TTC549 (cell line): Measurements from ENCODE around the gene CCNQ.

Experiments
- FAIRE-seq: peaks from 2 replicates; lab custom pipeline; 2012; peaks lifted over from hg19 to GRCh38; lab: Jason Lieb, UNC

Gene CCNQ

DNA sequence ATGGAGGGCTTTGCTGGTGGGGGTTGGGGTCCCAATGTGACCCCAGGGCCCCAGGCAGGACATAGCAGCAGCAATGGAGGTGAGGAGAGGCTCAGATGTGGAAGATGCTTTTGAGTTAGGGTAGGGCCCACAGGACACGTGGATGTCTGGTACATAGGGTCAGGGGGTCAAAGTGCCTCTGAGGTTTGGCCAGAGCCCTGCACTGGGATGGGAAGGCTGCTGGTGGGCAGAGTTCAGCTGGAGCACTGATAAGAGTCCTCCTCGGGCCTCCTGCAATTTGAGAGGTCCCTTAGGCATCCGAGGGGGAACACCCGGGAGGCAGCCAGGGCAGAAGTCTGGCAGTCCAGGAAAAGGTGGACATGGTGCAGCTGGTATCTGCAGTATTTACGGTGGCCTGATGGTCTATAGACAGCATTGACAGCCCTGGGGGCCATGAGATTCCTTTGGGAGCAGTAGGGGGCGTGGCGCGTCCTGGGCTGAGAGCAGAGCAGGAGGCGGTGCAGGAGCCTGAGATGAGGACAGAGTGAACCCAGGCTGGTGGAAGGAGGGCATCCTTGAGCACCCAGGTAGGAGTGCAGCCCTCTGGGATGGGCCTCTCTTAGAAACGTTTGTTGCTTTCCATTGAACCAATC lies 22.6 kb downstream of the CCNQ start:
- FAIRE-seq: no peak

DNA sequence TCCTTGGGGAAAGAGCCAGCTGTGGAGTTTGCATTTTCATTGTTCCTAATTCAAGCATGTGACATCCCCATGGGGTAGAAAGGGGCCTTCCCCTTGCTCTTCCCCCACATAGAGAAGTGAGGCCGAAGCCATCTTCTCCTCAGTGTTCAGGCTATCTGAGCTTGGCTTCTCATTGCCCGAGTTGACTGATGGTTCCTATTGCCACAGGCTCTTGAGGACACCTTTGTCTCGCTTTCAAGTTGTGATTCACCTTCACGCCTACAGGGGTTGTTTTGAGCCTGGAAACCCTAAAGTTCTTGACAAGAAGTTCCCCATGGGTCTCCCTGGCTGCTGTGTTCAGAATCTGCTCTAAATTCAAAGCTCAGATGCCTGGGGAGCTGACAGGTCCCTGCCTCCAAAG lies 25.0 kb downstream of the CCNQ start:
- no peak for FAIRE-seq

DNA sequence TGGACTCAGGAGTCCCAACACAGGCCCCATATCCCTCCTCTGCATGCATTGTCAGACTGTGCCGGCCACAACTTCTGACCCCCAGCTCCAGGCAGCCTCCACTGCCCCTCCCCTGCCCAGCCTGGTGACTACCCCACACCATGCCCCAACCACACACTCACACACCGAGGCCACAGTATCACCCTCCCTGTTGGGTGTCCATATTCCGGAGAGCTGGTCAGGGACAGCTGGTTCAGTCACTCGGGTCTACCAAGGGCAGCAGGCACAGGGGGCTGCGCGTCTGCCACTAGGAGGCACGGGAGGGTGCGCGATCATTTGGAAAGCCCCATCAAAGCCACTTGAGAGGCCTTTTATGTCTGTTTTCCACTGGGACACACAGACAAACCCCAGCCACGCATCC lies 26.3 kb downstream of the CCNQ start:
- FAIRE-seq: no peak

DNA sequence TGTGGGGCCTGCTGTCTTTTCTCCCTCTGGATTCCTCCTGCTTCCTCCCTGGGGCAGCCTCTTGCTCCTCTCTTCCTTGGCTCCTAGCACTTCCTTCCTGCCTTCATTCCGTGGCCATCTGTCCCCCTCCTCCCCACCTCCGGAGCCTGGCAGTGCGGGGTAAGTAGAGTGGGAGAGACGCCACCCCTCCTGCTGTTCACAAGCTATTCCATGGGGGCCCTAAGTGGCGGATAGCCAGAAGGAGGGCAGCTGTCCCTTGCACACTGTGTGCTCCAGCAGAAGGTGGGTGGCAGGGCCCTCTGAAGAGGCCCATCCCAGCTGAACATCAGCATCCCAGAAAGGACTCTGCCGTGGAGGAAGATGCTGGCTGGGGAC lies 27.4 kb downstream of the CCNQ start:
- FAIRE-seq: no peak

DNA sequence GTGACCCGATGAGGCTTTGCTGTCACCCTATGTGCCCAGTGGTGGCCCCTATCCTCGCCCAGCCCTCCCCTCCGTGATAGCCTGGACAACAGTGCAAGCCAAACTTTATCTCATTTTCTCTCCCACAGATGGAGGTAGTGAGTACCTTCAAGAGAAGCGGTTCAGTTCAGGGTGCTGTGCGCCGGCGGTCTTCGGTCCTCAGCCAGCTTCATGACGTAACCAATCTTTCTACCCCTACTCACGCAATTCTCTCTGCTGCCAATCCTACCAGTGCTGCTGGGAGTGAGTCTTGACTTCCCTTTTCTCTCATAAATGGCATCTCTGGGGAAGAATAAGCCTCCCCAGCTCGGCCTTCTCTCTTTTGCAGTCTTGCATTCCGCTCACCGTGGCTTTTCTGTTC lies 29.5 kb downstream of the CCNQ start:
- no peak for FAIRE-seq

DNA sequence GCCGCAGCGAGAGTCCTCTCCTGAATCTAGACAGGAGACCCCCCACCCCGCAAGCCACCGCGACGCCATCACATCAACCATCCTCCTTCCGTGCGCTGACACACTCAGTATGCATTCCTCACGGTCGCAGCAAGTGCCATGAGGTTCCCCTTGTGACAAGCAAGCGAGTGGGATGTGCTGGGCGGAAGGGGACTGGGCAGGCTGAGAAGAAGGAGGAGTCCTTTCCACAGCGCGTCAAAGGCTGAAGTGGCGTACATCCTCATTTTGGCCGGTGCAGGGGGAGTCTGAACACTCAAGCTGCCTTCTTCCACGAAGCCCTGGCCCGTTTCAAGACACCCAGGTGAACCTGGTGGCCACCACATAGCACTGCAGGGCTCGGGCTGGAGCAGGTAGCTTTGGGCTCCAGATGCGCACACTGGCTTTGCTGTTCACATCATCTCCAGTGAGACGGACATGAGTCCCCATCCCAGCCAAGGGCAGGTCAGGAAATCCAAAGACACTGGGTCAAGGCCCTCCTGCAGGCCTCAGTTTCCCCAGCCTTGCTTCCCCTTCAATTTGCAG lies 30.4 kb downstream of the CCNQ start:
- FAIRE-seq: no peak

DNA sequence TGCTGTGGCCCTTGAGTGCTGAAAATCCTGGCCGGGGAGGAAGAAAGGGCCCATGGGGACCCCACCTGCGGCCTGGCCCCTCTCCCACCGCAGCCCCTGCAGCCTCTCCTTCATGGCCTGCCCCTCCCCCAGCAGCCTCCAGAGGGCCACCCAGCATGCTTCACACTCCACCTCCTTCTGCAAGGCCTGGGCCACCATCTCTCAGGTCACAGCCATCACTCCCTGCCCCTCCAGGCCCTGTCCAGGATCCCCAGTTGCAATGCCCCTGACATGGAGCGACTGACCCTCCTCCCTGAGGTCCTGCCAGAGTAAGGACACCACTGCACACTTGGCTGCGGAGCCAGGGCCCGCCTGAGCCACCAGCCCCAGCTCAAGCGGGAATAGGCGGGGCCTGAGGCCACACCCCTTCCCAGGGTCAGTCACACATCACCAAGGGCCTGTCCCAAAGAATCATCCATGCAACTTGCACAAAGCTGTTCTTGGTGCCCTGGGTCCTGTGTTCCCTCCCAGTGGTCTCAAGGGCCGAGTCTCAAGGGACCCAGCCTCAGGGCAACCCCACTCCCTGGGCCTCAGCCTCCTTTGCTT lies 32.9 kb downstream of the CCNQ start:
- FAIRE-seq: no peak

DNA sequence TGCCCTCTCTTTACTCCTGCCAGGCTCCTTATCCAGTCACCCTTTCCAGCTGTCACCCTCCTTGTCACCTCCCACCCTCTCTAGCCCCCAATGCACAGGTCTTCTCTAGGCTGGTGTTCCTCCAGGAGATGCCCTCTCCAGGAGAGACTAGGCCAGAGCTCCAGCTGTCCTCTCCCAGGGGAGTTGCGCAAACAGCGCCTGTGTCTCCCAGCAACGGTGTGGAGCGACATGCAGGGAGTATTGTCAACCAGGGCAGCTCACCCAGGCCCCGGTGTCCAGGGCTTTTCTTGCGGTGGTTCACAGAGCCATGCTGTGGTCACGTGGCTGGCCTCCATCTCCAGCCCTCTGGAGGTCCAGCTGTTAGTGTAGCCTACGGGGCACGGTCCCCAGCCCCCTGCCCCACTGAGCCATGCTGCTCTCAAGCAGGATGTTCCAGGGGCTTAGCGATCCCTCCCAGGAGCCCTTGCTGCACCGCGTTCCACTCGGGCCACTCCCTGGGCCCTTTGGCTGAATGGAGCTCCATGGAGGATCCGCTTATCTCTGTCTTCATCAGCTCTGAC lies 34.8 kb downstream of the CCNQ start:
- FAIRE-seq: no peak

DNA sequence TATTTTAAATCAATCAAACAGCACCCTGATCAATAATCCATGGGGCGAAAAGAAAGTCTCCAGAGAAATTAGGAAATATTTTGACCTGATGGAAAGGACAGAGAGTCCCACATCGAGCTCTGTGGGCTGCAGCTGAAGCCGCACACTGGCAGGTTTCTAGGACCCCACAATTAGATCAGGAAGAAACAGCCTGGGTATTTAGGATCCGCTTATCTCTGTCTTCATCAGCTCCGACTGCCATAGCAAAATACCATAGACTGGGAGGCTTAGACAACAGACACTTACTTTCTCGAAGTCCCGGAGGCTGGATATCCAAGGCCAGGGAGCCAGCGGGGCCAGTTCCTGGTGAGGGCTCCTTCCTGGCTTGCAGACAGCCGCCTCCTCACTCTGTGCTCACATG lies 36.4 kb downstream of the CCNQ start:
- FAIRE-seq: no peak

DNA sequence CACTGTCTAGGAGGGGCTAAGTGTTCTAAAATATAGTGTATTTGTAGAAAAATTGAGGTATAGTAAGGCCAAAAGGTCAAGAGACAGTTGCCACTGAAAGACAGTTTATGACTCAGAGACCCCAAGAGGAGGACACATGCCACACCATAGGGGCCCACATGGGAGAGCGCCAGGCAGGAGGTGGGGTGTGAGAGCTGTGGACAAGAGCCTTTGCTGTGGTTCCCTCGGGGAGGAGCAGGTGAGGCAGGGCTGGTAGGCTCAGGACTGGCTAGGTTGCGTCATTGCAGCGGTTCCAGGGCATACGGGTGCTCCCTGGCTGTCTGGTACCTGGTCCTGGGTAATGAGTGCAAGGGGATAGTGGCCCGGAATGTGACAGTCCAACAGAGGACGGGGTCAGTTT lies 37.6 kb downstream of the CCNQ start:
- FAIRE-seq: no peak

DNA sequence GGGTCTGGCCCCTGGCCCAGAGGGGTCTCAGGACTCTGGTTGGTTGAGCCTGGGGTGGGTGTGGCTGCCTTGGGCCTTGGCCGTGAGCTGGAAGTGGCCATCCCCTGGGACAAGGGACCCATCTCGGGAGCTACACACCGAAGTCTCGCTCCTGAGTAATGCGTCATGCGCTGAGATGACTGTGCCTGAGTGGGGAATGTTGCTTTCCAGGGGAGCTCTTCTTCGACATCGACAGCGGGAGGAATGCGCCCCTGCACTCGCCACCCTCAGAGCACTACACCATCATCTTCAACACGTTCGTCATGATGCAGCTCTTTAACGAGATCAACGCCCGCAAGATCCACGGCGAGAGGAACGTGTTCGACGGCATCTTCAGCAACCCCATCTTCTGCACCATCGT lies 38.5 kb downstream of the CCNQ start:
- no peak for FAIRE-seq

DNA sequence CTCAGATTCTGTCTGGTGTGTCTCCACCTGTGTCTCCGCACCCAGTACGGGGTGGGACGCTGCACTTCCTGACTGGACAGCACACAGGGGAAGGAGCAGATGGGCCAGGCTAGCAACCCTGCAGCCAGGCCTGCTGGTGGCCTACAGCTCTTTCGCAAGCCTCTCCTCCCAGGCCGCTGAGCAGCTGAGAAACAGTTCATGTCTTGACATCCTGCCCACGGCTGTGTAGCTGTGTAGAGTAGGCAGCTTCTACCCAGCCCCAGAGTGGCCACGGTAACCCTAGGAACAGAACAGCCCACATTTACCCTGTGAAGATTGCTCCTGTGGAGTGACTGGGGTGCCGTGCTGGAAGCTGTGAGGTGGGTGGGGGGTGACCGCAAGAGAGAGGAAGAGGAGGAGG lies 38.9 kb downstream of the CCNQ start:
- no peak for FAIRE-seq

DNA sequence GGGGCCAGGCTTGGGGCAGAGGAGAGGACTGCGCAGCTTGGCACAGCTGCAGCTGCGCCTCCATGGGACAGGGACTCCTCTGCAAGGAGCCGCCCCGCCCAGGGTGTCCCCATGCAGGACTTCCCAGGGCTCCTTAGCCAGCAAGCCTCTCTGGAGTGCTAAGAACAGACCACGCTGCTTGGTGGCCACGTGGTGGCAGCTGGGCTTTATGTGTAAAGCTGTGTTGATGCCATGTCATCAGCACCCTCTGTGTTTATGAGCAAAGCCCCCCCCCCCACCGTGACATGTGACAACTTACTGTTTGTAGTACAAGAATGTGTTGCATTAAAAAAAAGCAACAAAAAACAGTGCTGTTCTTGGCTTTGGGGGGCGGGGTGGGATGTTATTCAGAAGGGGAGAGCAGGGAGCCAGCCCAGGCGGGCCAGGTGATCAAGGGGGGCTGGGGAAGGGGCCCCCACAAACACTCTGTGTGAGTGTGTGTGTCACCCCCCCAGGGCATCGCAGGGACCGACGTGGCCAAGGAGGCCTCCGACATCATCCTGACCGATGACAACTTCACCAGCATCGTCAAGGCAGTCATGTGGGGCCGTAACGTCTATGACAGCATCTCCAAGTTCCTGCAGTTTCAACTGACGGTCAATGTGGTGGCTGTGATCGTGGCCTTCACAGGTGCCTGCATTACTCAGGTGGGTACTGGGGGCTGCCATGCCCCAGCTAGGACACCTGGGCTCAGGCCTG lies 41.2 kb downstream of the CCNQ start:
- FAIRE-seq: no peak

DNA sequence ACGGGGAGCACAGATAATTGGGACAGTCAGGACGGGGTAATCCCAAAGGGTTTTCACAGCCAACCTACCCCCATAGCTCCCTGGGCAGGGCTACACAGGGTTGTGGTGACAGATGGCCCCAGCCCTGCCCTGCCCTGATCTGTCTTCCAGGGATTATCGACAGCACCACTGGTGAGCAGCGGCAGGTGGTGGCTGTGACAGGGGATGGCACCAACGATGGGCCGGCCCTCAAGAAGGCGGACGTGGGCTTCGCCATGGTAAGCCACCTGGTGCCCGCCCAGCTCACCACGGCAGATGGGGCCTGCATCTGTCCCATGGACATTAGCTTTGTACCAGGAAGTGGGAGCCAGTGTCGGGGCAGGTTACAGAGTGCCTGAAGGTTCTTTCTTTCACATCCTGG lies 42.2 kb downstream of the CCNQ start:
- FAIRE-seq: no peak

DNA sequence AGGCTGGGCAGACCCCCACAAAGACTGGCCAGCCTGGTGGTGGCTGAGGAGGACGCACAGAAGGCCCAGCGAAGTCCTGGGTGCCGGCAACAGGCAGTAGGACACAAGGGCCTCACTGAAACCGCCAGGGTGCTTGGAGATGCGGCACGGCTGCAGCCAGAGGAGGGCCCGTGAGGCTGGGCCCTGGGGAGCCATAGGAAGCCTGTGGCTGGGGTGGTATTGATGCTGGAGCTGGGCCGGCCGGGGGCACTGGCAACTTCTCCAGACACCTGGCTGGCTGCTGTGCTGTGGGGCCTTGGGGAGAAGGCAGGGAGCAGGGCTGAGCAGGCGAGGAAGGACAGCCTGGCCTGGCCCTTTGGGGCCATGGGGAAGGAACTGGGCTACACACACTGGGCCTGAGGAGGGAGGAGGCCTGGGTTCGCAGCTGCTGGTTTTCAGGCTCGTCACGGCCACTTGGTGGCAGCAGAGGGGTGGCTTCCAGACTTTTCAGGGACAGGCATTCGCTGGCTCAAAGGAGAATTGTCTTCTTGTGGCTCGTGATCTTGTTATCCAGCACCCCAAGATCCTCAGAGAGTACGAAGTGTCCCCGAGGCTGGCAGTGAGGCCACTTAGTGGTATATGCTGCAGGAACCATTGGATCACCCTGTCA lies 44.3 kb downstream of the CCNQ start:
- FAIRE-seq: no peak

DNA sequence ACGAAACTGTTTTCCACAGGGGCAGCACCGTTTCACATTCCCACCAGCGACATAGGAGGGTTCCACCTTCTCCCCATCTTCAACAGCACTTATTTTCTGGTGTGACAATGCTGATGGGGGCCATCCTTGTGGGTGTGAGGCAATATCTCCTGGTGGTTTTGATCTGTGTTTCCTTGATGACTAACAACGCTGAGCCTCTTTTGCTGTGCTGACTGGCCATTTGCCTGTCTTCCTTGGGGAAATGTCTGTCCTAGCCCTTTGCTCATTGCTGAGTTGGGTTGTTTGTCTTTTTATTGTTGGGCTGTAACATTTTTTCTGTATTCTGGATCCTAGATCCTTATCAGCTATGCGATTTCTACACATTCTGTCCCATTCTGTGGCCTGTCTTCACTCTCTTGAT lies 47.8 kb downstream of the CCNQ start:
- no peak for FAIRE-seq

DNA sequence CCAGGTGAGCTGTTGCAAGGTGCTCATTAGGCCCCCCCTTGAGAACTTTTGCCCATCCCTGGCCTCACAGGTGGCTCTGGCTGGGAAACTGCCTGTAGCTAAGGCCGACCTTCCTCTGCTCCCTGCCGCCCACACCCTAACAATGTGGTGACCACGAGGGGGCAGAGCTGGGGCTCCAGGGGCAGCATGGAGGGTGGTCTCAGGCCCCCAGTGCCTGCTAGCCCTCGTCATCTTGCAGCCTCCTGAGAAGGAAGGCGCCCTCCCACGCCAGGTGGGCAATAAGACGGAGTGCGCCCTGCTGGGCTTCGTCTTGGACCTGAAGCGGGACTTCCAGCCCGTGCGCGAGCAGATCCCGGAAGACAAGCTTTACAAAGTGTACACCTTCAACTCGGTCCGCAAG lies 49.1 kb downstream of the CCNQ start:
- FAIRE-seq: no peak

DNA sequence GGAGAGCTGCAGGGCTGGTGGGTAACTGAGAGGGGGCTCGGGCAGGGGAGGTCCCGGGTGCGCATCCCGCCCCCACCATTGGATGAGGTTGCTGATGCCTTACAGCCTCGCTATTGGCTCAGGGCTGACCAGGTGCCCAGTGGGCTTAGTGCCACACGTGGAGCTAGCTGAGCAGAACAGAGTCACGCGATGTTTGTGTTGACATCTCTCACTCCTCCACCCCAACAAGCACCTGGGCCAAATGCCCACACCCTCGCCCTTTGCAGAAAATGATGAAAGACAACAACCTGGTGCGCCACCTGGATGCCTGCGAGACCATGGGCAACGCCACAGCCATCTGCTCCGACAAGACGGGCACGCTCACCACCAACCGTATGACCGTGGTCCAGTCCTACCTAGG lies 49.7 kb downstream of the CCNQ start:
- no peak for FAIRE-seq

DNA sequence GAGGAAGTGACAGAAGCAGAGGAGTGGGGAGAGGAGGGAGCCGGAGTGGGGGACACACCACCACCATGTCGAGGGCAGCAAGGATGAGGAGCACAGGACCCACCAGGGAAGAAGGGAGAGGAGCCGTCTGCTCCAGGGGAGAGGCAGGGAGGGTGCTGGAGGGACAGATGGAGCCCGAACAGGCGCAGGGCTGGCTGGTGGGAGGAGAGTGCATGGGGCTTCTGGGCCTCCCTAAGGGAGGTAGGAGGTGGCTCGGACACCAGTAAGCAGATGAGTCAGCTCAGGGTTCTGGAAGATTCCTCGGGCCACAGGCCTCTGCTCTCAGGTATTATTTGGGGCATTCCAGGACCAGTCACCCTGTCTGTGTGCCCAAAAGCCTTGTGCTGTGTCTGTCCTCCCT lies 51.7 kb downstream of the CCNQ start:
- FAIRE-seq: no peak

DNA sequence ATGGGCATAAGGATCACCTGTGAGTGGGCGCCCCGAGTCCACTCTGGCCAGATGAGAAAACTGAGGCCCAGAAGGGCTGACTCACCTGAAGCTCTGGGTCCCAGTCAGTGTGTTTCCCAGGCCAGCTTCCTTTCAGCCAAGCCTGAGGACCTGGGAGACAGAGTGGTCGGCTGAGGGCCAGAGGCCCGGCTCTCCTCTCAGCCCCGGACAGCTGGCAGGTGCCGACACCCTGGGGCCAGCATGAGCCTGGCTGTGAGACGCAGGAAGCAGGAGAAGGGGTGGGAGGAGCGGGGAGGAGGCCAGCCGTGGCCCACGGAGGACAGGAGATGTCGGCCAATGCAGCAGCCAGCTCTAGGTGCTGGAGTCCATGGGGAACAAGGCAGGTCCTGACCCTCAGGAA lies 52.6 kb downstream of the CCNQ start:
- no peak for FAIRE-seq

DNA sequence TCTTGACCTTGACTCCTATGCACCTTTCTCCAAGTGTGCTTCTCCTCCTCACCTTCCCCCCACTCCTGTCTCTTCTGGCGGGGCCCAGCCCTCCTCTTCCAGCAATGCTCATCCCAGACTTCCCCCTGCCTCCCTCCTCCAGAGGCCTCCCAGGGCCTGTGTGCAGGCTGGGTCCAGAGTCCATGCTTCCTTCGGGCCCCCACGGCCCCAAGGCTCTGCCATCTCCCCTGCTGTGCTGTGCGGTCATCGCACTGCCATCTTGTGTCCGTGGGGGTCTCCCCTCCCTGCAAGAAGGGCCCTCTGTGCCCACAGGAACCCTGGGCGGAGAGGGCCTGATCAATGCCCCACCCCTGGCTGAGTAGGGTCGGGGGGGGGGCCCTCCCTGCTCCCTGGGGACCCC lies 54.2 kb downstream of the CCNQ start:
- FAIRE-seq: no peak

DNA sequence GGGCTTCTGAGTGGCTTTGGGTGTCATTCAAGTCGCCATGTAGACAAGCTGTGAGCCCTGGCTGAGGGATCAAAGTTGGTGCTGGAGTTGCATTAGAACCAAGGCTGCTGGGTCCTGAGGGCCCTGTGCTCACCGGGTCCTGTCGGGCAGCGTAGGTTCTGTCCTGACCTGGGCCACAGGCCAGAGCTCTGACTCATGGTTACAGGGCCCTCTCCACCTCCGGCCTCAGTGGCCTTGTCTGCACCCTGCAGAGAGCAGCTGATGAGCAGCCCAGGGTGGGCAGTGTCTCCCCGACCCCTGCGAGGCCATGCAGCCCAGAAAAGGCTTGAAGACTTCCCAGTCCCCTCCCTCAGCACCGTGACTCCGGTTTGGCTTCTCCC lies 59.0 kb downstream of the CCNQ start:
- FAIRE-seq: no peak
